HEK293 (cell line): ENCODE results near the gene NAE1.
A peak's percentile ranks its signal among the peaks of the same experiment; 100 is the strongest.

Experiments
- CTCF ChIA-PET: fragments of 350-600 bp; formaldehyde crosslinking; extraction: SDS; loops from one replicate; lab custom pipeline; 2021; ENCODE audit warnings: antibody characterized with exemption; lab: Yijun Ruan, JAX
- POLR2A ChIA-PET: fragments of 300-600 bp; formaldehyde crosslinking; extraction: SDS; loops from one replicate; lab custom pipeline; 2020; ENCODE audit warnings: antibody characterized with exemption, inconsistent platforms; lab: Yijun Ruan, JAX
- H3K27ac ChIP-seq: fragments of 200-500 bp; sonication (Bioruptor generic); 2 replicates; pipeline ENCODE4 v1.5.1; 2014; ENCODE audit warnings: low read depth, low read length, control low read depth, inconsistent platforms; ENCODE audit errors: extremely low read depth
- H3K36me3 ChIP-seq, 2 experiments: fragments of 200-500 bp in 1 of 2; sonication (Bioruptor generic) in 1 of 2; 1 replicate in 1 of 2; 2 replicates in 1 of 2; pipeline ENCODE4 v1.5.1; 2014 to 2017; ENCODE audit warnings: inconsistent platforms in 2 of 2, low read length in 2 of 2; ENCODE audit not compliant: control insufficient read depth in 2 of 2, insufficient read depth in 1 of 2
- H3K4me1 ChIP-seq: fragments of 200-500 bp; sonication (Bioruptor generic); 2 replicates; pipeline ENCODE4 v1.5.1; 2014; ENCODE audit warnings: mild to moderate bottlenecking, low read length, inconsistent platforms; ENCODE audit not compliant: control insufficient read depth, insufficient read depth
- H3K4me3 ChIP-seq: 2 replicates; pipeline ENCODE4 v1.5.1; 2011; ENCODE audit warnings: low read depth, mild to moderate bottlenecking, control low read depth, low read length, moderate library complexity
- H3K9me3 ChIP-seq: fragments of 200-500 bp; sonication (Bioruptor generic); 2 replicates; pipeline ENCODE4 v1.5.1; 2014; ENCODE audit warnings: low read depth, low read length, inconsistent platforms; ENCODE audit not compliant: control insufficient read depth, insufficient read depth
- EGR2 ChIP-seq: fragments of 450-650 bp; formaldehyde crosslinking; IDR thresholded peaks from 2 replicates; pipeline ENCODE4 v1.5.1; 2016; ENCODE audit warnings: low read depth, missing biosample characterization, missing genetic modification characterization
- HOXA7 ChIP-seq: sonication (generic); formaldehyde crosslinking; IDR thresholded peaks from 2 replicates; pipeline ENCODE4 v1.8.1; 2022; ENCODE audit warnings: missing genetic modification reagents, borderline replicate concordance
- KLF9 ChIP-seq: fragments of 450-650 bp; formaldehyde crosslinking; IDR thresholded peaks from 2 replicates; pipeline ENCODE4 v1.5.1; 2016; ENCODE audit warnings: missing biosample characterization, missing genetic modification characterization, low read depth
- MYNN ChIP-seq: fragments of 450-650 bp; formaldehyde crosslinking; IDR thresholded peaks from 2 replicates; pipeline ENCODE4 v1.5.1; 2016; ENCODE audit warnings: missing biosample characterization, missing genetic modification characterization, borderline replicate concordance
- PRDM1 ChIP-seq: fragments of 450-650 bp; formaldehyde crosslinking; IDR thresholded peaks from 2 replicates; pipeline ENCODE4; 2016; ENCODE audit warnings: missing biosample characterization, missing genetic modification characterization
- RBAK ChIP-seq: fragments of 450-650 bp; formaldehyde crosslinking; IDR thresholded peaks from 2 replicates; pipeline ENCODE4 v1.5.1; 2016; ENCODE audit warnings: missing biosample characterization, missing genetic modification characterization
- SP3 ChIP-seq: fragments of 450-650 bp; formaldehyde crosslinking; IDR thresholded peaks from 2 replicates; pipeline ENCODE4 v1.5.1; 2016; ENCODE audit warnings: missing biosample characterization, missing genetic modification characterization
- TRIM28 ChIP-seq: IDR thresholded peaks from 2 replicates; pipeline ENCODE4 v1.6.1; 2011; ENCODE audit warnings: low read length, control low read depth, borderline replicate concordance
- ZBTB48 ChIP-seq: fragments of 450-650 bp; formaldehyde crosslinking; IDR thresholded peaks from 2 replicates; pipeline ENCODE4 v1.5.1; 2016; ENCODE audit warnings: missing biosample characterization, missing genetic modification characterization
- ZFHX2 ChIP-seq: fragments of 450-650 bp; formaldehyde crosslinking; conservative IDR thresholded peaks from 2 replicates; pipeline ENCODE4 v1.5.1; 2016; ENCODE audit warnings: missing biosample characterization, missing genetic modification characterization
- ZNF184 ChIP-seq: fragments of 450-650 bp; IDR thresholded peaks from 2 replicates; pipeline ENCODE4 v1.5.1; 2018; ENCODE audit warnings: missing biosample characterization, mild to moderate bottlenecking, missing genetic modification characterization
- ZNF311 ChIP-seq: fragments of 450-650 bp; formaldehyde crosslinking; IDR thresholded peaks from 2 replicates; pipeline ENCODE4 v1.5.1; 2017; ENCODE audit warnings: missing biosample characterization, missing genetic modification characterization, borderline replicate concordance
- ZNF335 ChIP-seq: fragments of 450-650 bp; formaldehyde crosslinking; conservative IDR thresholded peaks from 2 replicates; pipeline ENCODE4 v1.5.1; 2016; ENCODE audit warnings: missing biosample characterization, missing genetic modification characterization
- ZNF560 ChIP-seq: fragments of 450-650 bp; formaldehyde crosslinking; IDR thresholded peaks from 2 replicates; pipeline ENCODE4 v1.5.1; 2017; ENCODE audit warnings: missing biosample characterization, missing genetic modification characterization, borderline replicate concordance
- ZNF571 ChIP-seq: fragments of 450-650 bp; formaldehyde crosslinking; IDR thresholded peaks from 2 replicates; pipeline ENCODE4 v1.5.0; 2017; ENCODE audit warnings: missing biosample characterization, missing genetic modification characterization
- ZNF610 ChIP-seq: fragments of 450-650 bp; formaldehyde crosslinking; IDR thresholded peaks from 2 replicates; pipeline ENCODE4 v1.5.1; 2016; ENCODE audit warnings: missing biosample characterization, missing genetic modification characterization, borderline replicate concordance
- ZNF624 ChIP-seq: fragments of 450-650 bp; formaldehyde crosslinking; IDR thresholded peaks from 2 replicates; pipeline ENCODE4 v1.5.1; 2017; ENCODE audit warnings: missing biosample characterization, missing genetic modification characterization
- ZNF707 ChIP-seq: fragments of 450-650 bp; formaldehyde crosslinking; IDR thresholded peaks from 2 replicates; pipeline ENCODE4 v1.5.1; 2016; ENCODE audit warnings: missing biosample characterization, missing genetic modification characterization
- ZNF76 ChIP-seq: fragments of 450-650 bp; formaldehyde crosslinking; IDR thresholded peaks from 2 replicates; pipeline ENCODE4; 2016; ENCODE audit warnings: low read depth, missing biosample characterization, missing genetic modification characterization, borderline replicate concordance
- ZNF785 ChIP-seq: fragments of 450-650 bp; formaldehyde crosslinking; IDR thresholded peaks from 2 replicates; pipeline ENCODE4 v1.5.1; 2016; ENCODE audit warnings: missing biosample characterization, missing genetic modification characterization
- ZXDB ChIP-seq: fragments of 450-650 bp; formaldehyde crosslinking; IDR thresholded peaks from 2 replicates; pipeline ENCODE4 v1.5.1; 2016; ENCODE audit warnings: missing biosample characterization, missing genetic modification characterization
- TF ChIP-seq, protein P1 (sequence below): fragments of 450-650 bp; formaldehyde crosslinking; IDR thresholded peaks from 2 replicates; pipeline ENCODE4 v1.5.1; 2016; ENCODE audit warnings: missing biosample characterization, missing genetic modification characterization
- TF ChIP-seq, protein P2 (sequence below): fragments of 450-650 bp; formaldehyde crosslinking; optimal IDR thresholded peaks from 2 replicates; pipeline ENCODE3; 2016; ENCODE audit warnings: missing biosample characterization, mild to moderate bottlenecking, missing genetic modification characterization
- TF ChIP-seq, protein P3 (sequence below): fragments of 450-650 bp; formaldehyde crosslinking; IDR thresholded peaks from 2 replicates; pipeline ENCODE4 v1.5.1; 2017; ENCODE audit warnings: missing biosample characterization, mild to moderate bottlenecking, missing genetic modification characterization, moderate library complexity
- TF ChIP-seq, protein P4 (sequence below): fragments of 450-650 bp; formaldehyde crosslinking; IDR thresholded peaks from 2 replicates; pipeline ENCODE4 v1.5.1; 2016; ENCODE audit warnings: missing biosample characterization, missing genetic modification characterization

NAE1 gene

DNA sequence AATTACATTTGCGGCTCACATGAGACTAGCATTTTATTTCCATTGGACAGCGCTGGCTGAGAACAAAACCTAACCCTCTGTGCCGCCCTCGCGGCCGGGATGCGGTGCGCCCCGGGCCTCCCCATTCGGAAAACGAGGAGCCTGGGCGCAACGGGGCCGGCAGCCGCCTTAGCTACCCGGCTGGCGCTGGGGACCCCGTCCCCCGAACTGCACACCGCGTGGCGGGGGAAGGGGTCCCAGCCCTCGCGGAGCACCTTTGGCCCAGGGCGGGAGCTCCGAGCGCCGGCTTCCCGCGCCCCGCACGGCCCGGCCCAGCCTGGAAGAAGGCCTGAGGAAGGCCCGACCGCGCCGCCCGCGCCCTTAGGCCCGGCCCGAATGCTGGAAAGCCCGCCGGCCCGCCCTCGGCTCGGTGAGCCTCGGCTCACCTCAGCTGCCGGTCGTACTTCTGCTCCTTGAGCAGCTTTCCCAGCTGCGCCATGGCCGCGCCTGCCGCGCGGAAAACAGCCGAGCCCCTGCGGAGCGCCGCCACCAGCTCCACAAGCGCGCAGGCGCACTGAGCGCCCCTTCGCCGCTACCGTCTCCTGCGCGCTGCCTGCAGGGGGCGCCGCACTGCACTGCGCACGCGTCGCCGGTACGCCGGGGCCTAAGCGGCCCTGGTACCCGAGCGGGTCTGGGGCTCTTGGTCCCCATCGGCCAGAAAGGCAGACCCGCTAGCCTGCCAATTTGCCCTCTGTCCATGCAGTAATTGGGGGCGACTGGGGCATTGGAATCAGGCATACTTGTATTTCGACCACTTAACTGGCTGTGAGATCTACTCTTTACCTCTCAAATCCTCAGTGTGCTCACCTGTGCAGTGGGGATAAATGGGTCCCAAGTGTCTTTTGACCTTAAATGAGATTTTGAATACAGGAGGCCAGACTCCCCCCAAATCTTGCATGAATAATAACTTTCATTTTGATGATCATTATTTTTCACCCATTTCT lies at the start of gene NAE1 (continued):
- TF ChIP-seq ZNF76 (tag by site-specific recombination) (peak; percentile 43; the same call in 1 of the 2 replicates), ZNF624 (tag by site-specific recombination) (no peak), KLF9 (tag by site-specific recombination) (0 out of 2 replicates have a peak, but pooled peaks have one; percentile 18), ZNF610 (tag by site-specific recombination) (peak; percentile 38; the same call in 1 of the 2 replicates), ZNF571 (tag by site-specific recombination) (no peak), TRIM28 (peak; percentile 36; the same call in 1 of the 2 replicates), ZBTB48 (0 out of 2 replicates have a peak, but pooled peaks have one; percentile 23), HOXA7 (CRISPR knock-in tag) (no peak), ZNF785 (tag by site-specific recombination) (no peak), RBAK (tag by site-specific recombination) (no peak), SP3 (tag by site-specific recombination) (no peak), ZNF184 (tag by site-specific recombination) (no peak), ZNF311 (no peak), ZNF560 (tag by site-specific recombination) (no peak), ZNF707 (tag by site-specific recombination) (no peak), MYNN (no peak)
- TF ChIP-seq, protein P1, sequence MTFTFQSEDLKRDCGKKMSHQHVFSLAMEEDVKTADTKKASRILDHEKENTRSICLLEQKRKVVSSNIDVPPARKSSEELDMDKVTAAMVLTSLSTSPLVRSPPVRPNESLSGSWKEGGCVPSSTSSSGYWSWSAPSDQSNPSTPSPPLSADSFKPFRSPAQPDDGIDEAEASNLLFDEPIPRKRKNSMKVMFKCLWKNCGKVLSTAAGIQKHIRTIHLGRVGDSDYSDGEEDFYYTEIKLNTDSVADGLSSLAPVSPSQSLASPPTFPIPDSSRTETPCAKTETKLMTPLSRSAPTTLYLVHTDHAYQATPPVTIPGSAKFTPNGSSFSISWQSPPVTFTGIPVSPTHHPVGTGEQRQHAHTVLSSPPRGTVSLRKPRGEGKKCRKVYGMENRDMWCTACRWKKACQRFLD (tag by site-specific recombination), result no peak
- TF ChIP-seq, protein P2, sequence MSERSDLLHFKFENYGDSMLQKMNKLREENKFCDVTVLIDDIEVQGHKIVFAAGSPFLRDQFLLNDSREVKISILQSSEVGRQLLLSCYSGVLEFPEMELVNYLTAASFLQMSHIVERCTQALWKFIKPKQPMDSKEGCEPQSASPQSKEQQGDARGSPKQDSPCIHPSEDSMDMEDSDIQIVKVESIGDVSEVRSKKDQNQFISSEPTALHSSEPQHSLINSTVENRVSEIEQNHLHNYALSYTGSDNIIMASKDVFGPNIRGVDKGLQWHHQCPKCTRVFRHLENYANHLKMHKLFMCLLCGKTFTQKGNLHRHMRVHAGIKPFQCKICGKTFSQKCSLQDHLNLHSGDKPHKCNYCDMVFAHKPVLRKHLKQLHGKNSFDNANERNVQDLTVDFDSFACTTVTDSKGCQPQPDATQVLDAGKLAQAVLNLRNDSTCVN (tag by site-specific recombination), result peak; percentile 83
- TF ChIP-seq, protein P3, sequence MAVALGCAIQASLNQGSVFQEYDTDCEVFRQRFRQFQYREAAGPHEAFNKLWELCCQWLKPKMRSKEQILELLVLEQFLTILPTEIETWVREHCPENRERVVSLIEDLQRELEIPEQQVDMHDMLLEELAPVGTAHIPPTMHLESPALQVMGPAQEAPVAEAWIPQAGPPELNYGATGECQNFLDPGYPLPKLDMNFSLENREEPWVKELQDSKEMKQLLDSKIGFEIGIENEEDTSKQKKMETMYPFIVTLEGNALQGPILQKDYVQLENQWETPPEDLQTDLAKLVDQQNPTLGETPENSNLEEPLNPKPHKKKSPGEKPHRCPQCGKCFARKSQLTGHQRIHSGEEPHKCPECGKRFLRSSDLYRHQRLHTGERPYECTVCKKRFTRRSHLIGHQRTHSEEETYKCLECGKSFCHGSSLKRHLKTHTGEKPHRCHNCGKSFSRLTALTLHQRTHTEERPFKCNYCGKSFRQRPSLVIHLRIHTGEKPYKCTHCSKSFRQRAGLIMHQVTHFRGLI, result peak; percentile 50; the same call in 1 of the 2 replicates
- TF ChIP-seq, protein P4, sequence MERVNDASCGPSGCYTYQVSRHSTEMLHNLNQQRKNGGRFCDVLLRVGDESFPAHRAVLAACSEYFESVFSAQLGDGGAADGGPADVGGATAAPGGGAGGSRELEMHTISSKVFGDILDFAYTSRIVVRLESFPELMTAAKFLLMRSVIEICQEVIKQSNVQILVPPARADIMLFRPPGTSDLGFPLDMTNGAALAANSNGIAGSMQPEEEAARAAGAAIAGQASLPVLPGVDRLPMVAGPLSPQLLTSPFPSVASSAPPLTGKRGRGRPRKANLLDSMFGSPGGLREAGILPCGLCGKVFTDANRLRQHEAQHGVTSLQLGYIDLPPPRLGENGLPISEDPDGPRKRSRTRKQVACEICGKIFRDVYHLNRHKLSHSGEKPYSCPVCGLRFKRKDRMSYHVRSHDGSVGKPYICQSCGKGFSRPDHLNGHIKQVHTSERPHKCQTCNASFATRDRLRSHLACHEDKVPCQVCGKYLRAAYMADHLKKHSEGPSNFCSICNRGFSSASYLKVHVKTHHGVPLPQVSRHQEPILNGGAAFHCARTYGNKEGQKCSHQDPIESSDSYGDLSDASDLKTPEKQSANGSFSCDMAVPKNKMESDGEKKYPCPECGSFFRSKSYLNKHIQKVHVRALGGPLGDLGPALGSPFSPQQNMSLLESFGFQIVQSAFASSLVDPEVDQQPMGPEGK (tag by site-specific recombination), result 0 out of 2 replicates have a peak, but pooled peaks have one; percentile 13

DNA sequence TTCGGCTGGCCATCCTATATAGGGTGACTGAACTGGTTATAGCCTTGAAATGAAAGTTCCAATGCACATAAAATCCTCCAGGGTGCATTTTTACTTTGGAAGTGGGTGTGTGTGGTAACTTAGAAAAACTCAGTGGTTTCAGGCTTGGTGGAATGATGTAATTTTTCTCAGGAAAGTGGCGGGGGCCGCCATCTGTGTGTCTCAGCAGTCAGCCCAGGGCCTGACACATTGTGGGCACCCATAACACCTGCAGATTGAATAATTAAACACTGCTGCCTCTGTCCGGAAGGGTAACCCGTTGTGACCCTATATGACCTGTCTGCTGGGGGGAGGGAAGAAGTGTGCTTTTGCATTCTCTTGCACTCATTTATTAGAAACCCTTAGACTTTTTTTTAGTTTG lies 47.3 kb upstream of the NAE1 start:
- ChIA-PET CTCF (interaction anchor here (1.0 to 2.1 kb wide), 2 partner anchors 10 to 17 kb away, joined by 6 to 13 read pairs; no protein-coding TSS in a partner anchor), POLR2A (no interaction called here)
- H3K4me3 ChIP-seq, result no peak overlapping the region
- no peaks in the 10 kb centered on the region for H3K36me3 ChIP-seq
- TF ChIP-seq ZXDB (tag by site-specific recombination) (no peak), EGR2 (tag by site-specific recombination) (peak; percentile 23; the same call in 1 of the 2 replicates), ZFHX2 (tag by site-specific recombination) (peak; percentile 37), PRDM1 (tag by site-specific recombination) (peak; percentile 10; the same call in 1 of the 2 replicates), ZNF785 (tag by site-specific recombination) (no peak), ZNF335 (tag by site-specific recombination) (0 out of 2 replicates have a peak, but pooled peaks have one; percentile 45)
- TF ChIP-seq, protein P4 (tag by site-specific recombination), result peak; percentile 48; the same call in 1 of the 2 replicates
- no peak overlapping the region for H3K27ac ChIP-seq
- H3K4me1 ChIP-seq, result no peaks in the 10 kb centered on the region
- no peaks in the 10 kb centered on the region for H3K9me3 ChIP-seq
